IMR-90 (cell line): Measurements from ENCODE around the gene TEDC1.

Experiments
- BHLHE40 ChIP-seq: fragments of 150-350 bp; IDR thresholded peaks from 2 replicates; pipeline ENCODE4 v1.6.1; 2016; ENCODE audit warnings: mild to moderate bottlenecking, low read depth, low read length
- CEBPB ChIP-seq: IDR thresholded peaks from 2 replicates; pipeline ENCODE4 v1.6.1; 2012; ENCODE audit warnings: low read depth, low read length, improper control_type of control experiment
- CHD1 ChIP-seq: IDR thresholded peaks from 2 replicates; pipeline ENCODE4 v1.6.1; 2012; ENCODE audit warnings: low read depth, low read length, improper control_type of control experiment
- CTCF ChIP-seq: conservative IDR thresholded peaks from 2 replicates; pipeline ENCODE4 v1.5.1; 2012; ENCODE audit warnings: mild to moderate bottlenecking, low read depth, low read length, improper control_type of control experiment
- ELK1 ChIP-seq: fragments of 150-350 bp; IDR thresholded peaks from 2 replicates; pipeline ENCODE4 v1.6.1; 2016; ENCODE audit warnings: low read depth, mild to moderate bottlenecking, low read length, moderate library complexity, borderline replicate concordance
- FOS ChIP-seq: fragments of 150-350 bp; IDR thresholded peaks from 2 replicates; pipeline ENCODE4 v1.6.1; 2016; ENCODE audit warnings: low read depth, low read length
- MAZ ChIP-seq: IDR thresholded peaks from 2 replicates; pipeline ENCODE4 v1.6.1; 2012; ENCODE audit warnings: low read depth, mild to moderate bottlenecking, low read length, improper control_type of control experiment, moderate library complexity, borderline replicate concordance
- MXI1 ChIP-seq: IDR thresholded peaks from 2 replicates; pipeline ENCODE4 v1.6.1; 2012; ENCODE audit warnings: low read depth, mild to moderate bottlenecking, low read length, moderate library complexity, borderline replicate concordance
- POLR2A ChIP-seq: IDR thresholded peaks from 2 replicates; pipeline ENCODE4 v1.6.1; 2012; ENCODE audit warnings: mild to moderate bottlenecking, low read depth, low read length
- RAD21 ChIP-seq: IDR thresholded peaks from 2 replicates; pipeline ENCODE4 v1.6.1; 2012; ENCODE audit warnings: low read length, improper control_type of control experiment
- RCOR1 ChIP-seq: IDR thresholded peaks from 2 replicates; pipeline ENCODE4 v1.6.1; 2012; ENCODE audit warnings: mild to moderate bottlenecking, low read length, improper control_type of control experiment; ENCODE audit not compliant: insufficient replicate concordance
- RFX5 ChIP-seq: IDR thresholded peaks from 2 replicates; pipeline ENCODE4 v1.8.0; 2012; ENCODE audit warnings: low read depth, mild to moderate bottlenecking, low read length, moderate library complexity
- SMC3 ChIP-seq: fragments of 150-350 bp; IDR thresholded peaks from 2 replicates; pipeline ENCODE4 v1.6.1; 2016; ENCODE audit warnings: low read depth, mild to moderate bottlenecking, antibody characterized with exemption, low read length, moderate library complexity
- USF2 ChIP-seq: fragments of 150-350 bp; IDR thresholded peaks from 2 replicates; pipeline ENCODE4 v1.6.1; 2017; ENCODE audit warnings: mild to moderate bottlenecking, antibody characterized with exemption, low read length, low read depth

GRCh38 chr14:105466531-105467248 lies 24.4 kb upstream of the TEDC1 start:
- no peak for TF ChIP-seq USF2
- TF ChIP-seq CTCF = no peak
- TF ChIP-seq POLR2A = no peak
- no peak for TF ChIP-seq RFX5
- no peak for TF ChIP-seq RAD21
- no peak for TF ChIP-seq BHLHE40
- TF ChIP-seq MXI1 = no peak
- no peak for TF ChIP-seq RCOR1
- no peak for TF ChIP-seq ELK1
- no peak for TF ChIP-seq SMC3
- TF ChIP-seq CEBPB = no peak
- TF ChIP-seq FOS = no peak
- TF ChIP-seq MAZ = no peak
- TF ChIP-seq CHD1 = no peak
